ENCODE data around the gene UNC45A.

UNC45A gene

DNA sequence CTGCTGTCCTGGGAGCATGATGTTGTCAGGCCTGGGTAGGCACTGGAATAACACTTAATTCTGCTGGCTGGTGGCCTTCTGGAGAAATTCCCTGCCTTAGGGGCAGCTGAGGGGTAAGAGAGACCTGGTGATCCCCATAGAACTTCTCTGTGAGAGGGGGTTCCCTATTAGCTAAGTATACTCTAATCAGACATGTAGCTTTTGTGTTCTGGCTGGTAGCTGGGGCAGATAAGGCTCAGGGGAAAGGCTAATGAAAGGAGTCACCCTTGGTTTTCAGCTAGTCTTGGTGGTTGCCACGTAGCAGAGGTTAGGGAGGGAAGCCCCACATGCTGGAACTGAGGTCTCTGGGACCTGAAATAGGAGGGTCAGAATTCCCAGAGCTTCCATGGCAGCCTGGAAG, 1.8 kb upstream of the UNC45A start:
- DNase-seq (ENCODE audit: low read depth) = no peak
- no peak overlapping the region for H3K4me3 ChIP-seq (ENCODE audit: low read length)
- TF ChIP-seq, protein P1, sequence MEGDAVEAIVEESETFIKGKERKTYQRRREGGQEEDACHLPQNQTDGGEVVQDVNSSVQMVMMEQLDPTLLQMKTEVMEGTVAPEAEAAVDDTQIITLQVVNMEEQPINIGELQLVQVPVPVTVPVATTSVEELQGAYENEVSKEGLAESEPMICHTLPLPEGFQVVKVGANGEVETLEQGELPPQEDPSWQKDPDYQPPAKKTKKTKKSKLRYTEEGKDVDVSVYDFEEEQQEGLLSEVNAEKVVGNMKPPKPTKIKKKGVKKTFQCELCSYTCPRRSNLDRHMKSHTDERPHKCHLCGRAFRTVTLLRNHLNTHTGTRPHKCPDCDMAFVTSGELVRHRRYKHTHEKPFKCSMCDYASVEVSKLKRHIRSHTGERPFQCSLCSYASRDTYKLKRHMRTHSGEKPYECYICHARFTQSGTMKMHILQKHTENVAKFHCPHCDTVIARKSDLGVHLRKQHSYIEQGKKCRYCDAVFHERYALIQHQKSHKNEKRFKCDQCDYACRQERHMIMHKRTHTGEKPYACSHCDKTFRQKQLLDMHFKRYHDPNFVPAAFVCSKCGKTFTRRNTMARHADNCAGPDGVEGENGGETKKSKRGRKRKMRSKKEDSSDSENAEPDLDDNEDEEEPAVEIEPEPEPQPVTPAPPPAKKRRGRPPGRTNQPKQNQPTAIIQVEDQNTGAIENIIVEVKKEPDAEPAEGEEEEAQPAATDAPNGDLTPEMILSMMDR (conservative IDR thresholded peaks at IDR 0.05; ENCODE audit: low read length) = no peak

DNA sequence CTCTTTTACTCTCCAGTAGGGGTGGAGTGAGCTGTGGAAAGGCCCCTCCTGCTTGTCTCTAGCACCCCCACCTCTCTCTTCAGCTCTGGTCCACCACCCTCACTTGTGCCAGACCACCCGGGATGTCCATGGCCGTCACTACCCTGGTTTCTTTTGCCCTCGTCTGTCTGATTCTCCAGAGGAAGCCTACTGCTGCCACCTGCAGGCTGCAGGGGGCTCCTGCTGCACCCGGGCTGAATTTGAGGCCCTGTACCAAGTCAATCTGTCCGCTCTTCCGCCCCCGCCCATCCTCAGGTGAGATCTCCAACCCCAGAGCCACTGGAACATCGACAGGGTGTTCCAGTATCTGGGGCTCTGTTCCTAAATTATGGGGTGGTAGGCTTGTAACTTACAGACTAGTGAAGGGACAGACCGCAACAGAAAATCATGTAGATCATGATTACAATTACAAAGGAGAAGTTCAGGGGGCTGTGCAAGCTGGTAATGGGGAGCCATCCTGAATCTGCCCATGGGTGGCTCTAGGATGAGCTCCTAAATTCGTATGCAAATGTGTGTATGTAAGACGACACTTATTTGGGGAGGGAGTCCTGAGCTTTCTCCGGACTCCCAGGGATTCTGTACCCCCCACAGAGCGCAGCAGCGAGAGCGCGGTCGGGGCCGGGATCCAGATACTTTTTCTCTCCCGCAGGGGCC, 683 bp upstream of the UNC45A start:
- H3K4me3 ChIP-seq (ENCODE audit: low read length) = peak overlapping the region; percentile 81
- TF ChIP-seq, protein P1 (conservative IDR thresholded peaks at IDR 0.05; ENCODE audit: low read length) = peak; percentile 86
- peak; percentile 78 for DNase-seq (ENCODE audit: low read depth)

DNA sequence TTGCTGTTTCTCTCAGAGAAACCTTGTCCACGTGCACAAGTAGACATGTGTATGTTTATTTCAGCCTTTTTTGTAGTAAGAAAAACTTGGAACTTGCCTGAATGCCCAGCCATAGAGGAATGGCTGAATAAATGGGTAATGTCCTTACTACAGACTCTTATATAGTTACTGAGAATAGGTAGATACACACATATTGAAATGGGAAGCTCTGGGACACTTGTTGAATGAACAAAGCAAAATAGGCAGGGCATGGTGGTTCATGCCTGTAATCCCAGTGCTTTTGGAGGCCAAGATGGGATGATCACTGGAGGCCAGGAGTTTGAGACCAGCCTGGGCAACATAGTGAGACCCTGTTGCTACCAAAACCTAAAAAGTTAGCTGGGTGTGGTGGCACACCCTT, 1.7 kb downstream of the UNC45A start:
- DNase-seq (ENCODE audit: low read depth) = no peak
- TF ChIP-seq, protein P1 (conservative IDR thresholded peaks at IDR 0.05; ENCODE audit: low read length) = no peak
- H3K4me3 ChIP-seq (ENCODE audit: low read length) = no peak overlapping the region

DNA sequence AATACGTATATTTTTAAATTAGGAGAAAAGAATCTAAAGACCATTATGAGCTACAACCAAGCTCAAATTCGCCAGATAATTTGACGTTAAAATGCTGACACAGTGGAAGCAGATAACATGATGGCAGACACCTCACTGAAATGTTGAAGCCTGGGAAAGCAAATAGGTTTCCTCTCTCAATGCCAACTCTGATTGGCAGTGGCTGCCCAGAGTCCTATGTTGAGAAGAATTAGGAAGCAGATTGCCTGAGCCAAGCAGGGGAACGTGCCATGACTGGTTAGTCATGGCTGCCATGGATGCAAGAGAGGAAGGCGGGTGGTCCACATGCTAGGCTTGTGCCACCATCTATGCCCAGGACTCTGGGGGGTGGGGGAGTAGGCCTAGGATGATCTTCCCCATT, 3.2 kb downstream of the UNC45A start:
- DNase-seq (ENCODE audit: low read depth) = no peak
- TF ChIP-seq, protein P1 (conservative IDR thresholded peaks at IDR 0.05; ENCODE audit: low read length) = no peak
- no peak overlapping the region for H3K4me3 ChIP-seq (ENCODE audit: low read length)

DNA sequence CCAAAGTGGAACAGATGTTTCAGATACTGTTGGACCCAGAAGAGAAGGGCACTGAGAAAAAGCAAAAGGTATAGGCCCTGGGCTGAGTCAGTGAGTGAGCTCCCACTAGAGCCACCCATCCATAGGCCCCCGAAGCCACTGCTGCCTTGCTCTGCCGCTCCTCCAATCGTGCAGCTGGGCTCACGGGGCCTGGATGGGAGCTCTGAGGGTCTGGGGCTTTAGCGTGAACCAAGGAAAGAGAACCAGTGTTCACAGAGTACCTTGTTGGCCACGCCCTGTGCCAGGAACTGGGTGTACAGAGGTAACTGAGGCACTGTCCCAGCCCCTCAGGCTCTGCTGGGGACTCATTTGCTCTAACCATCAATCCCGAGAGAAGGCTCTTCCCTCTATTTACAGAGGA, 4.7 kb downstream of the UNC45A start:
- no peak overlapping the region for H3K4me3 ChIP-seq (ENCODE audit: low read length)
- DNase-seq (ENCODE audit: low read depth) = no peak
- TF ChIP-seq, protein P1 (conservative IDR thresholded peaks at IDR 0.05; ENCODE audit: low read length) = no peak

DNA sequence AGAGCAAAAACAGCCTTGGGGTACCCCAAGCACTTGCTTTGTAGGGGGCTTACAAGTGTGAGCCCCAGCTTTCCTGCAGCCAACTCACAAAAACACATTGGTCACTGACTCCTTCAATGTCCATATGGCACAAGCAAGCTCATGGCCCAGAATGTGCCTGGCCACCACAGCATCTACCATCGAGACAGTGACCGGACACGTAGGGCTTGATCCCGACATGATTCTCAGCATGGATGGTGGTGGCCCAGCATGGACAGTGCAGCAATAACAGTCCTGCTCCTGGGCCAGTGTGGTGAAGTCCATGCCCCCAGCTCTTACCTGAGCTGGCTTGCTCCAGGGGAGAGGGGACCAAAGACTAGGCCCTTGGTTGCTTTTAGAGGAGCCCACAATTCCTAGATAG, 6.0 kb downstream of the UNC45A start:
- TF ChIP-seq, protein P1 (conservative IDR thresholded peaks at IDR 0.05; ENCODE audit: low read length) = no peak
- H3K4me3 ChIP-seq (ENCODE audit: low read length) = no peak overlapping the region
- DNase-seq (ENCODE audit: low read depth) = no peak

DNA sequence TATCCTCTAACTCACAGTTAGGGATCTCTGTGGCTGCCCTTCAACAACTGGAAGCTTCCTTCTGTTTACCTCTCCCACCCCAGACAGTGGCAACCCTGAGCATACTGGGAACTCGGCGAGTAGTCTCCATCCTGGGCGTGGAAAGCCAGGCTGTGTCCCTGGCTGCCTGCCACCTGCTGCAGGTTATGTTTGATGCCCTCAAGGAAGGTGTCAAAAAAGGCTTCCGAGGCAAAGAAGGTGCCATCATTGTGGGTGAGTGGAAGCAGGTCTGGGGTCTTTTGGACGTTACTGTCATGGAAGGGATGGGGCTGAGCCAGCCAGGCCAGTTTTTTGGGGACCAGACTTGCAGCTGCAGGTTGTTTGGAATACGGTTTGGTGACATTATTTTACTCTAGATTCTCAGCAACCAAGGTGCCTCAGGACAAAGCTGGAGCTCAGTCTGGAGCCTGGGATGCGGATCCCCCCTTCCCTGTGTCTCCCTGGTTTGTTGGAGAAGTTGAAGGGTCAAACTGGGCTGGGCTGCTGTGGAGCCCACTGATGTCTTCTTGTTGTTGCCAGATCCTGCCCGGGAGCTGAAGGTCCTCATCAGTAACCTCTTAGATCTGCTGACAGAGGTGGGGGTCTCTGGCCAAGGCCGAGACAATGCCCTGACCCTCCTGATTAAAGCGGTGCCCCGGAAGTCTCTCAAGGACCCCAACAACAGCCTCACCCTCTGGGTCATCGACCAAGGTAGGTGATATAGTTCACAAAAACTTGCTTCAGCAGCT, 7.5 kb downstream of the UNC45A start:
- no peak for DNase-seq (ENCODE audit: low read depth)
- TF ChIP-seq, protein P1 (conservative IDR thresholded peaks at IDR 0.05; ENCODE audit: low read length) = no peak
- no peak overlapping the region for H3K4me3 ChIP-seq (ENCODE audit: low read length)
